GM23338 (cell line): Measurements from ENCODE around the gene ZNF484. TPM values are rescaled to one million over a fixed set of nuclear protein-coding genes. Genes with fewer than 3 reads are reported as not detected.
"Not testable (repeated sequence)": the region's sequence is repeated elsewhere in the genome, so short reads cannot be mapped to it uniquely, and the experiment has no call there.

ENCODE experiments used
- ATAC-seq: fragments of 200-7000 bp; cut with Tn5 transposase; 3 replicates; pipeline ENCODE4 v1.9.1; 2020
- DNase-seq: peaks from one replicate; pipeline ENCODE4 v3.0.0-alpha.2; 2015; ENCODE audit warnings: low spot score
- H2AFZ ChIP-seq: fragments of 200-600 bp; sonication (generic); 2 replicates; pipeline ENCODE4 v1.8.0; 2016; ENCODE audit warnings: antibody characterized with exemption, mild to moderate bottlenecking, moderate library complexity
- H3F3A ChIP-seq: fragments of 200-600 bp; sonication (generic); replicated peaks from 2 replicates; pipeline ENCODE4 v1.8.0; 2017; ENCODE audit warnings: antibody characterized with exemption, mixed run types, low read depth
- H3K27ac ChIP-seq: fragments of 200-600 bp; sonication (generic); 2 replicates; pipeline ENCODE4 v1.6.1; 2016; ENCODE audit warnings: low read depth
- H3K27me3 ChIP-seq: fragments of 200-600 bp; sonication (generic); 2 replicates; pipeline ENCODE4 v1.8.0; 2016; ENCODE audit warnings: mild to moderate bottlenecking, mixed run types, moderate library complexity; ENCODE audit not compliant: insufficient read depth
- H3K36me3 ChIP-seq: fragments of 200-600 bp; sonication (generic); 2 replicates; pipeline ENCODE4 v1.8.0; 2016; ENCODE audit warnings: mild to moderate bottlenecking; ENCODE audit not compliant: insufficient read depth
- H3K4me1 ChIP-seq: fragments of 200-600 bp; sonication (generic); 2 replicates; pipeline ENCODE4 v1.8.0; 2016; ENCODE audit warnings: mild to moderate bottlenecking, moderate library complexity; ENCODE audit not compliant: insufficient read depth
- H3K4me2 ChIP-seq: fragments of 200-600 bp; sonication (generic); 2 replicates; pipeline ENCODE4 v1.7.1; 2017; ENCODE audit warnings: mixed run types
- H3K4me3 ChIP-seq: fragments of 200-600 bp; sonication (generic); 2 replicates; pipeline ENCODE4 v1.6.1; 2016; ENCODE audit warnings: mixed run types
- H3K79me2 ChIP-seq: fragments of 200-600 bp; sonication (generic); replicated peaks from 2 replicates; pipeline ENCODE4 v1.8.0; 2017; ENCODE audit warnings: mild to moderate bottlenecking; ENCODE audit not compliant: insufficient read depth
- H3K9me2 ChIP-seq: fragments of 200-600 bp; sonication (generic); 2 replicates; pipeline ENCODE4 v1.8.0; 2017; ENCODE audit not compliant: insufficient read depth
- H4K20me1 ChIP-seq: fragments of 200-600 bp; sonication (generic); replicated peaks from 2 replicates; pipeline ENCODE4 v1.8.0; 2017; ENCODE audit warnings: mild to moderate bottlenecking; ENCODE audit not compliant: insufficient read depth
- H3K27ac Mint-ChIP-seq: 2 replicates; pipeline ENCODE4 v1.8.0; 2020; ENCODE audit warnings: inconsistent platforms, mild to moderate bottlenecking, moderate library complexity, mixed read lengths
- H3K27me3 Mint-ChIP-seq: 3 replicates; pipeline ENCODE4 v1.8.0; 2022; ENCODE audit warnings: low read depth, mild to moderate bottlenecking, moderate library complexity, mixed read lengths, inconsistent platforms; ENCODE audit not compliant: insufficient read depth, poor library complexity
- H3K36me3 Mint-ChIP-seq: 3 replicates; pipeline ENCODE4 v1.8.0; 2021; ENCODE audit warnings: low read depth, mild to moderate bottlenecking, inconsistent platforms, moderate library complexity, mixed read lengths
- H3K4me1 Mint-ChIP-seq: 3 replicates; pipeline ENCODE4 v1.8.0; 2020; ENCODE audit warnings: mild to moderate bottlenecking, inconsistent platforms, mixed read lengths
- H3K4me3 Mint-ChIP-seq: 3 replicates; pipeline ENCODE4 v1.8.0; 2021; ENCODE audit warnings: moderate library complexity, mild to moderate bottlenecking, inconsistent platforms, mixed read lengths
- H3K9me3 Mint-ChIP-seq: 3 replicates; pipeline ENCODE4 v1.8.0; 2020; ENCODE audit warnings: moderate library complexity, mild to moderate bottlenecking, inconsistent platforms, mixed read lengths
- CREB1 ChIP-seq: fragments of 250-450 bp; sonication (Bioruptor Pico); IDR thresholded peaks from 2 replicates; pipeline ENCODE4 v1.5.0; 2020; ENCODE audit warnings: low read depth, mild to moderate bottlenecking, moderate library complexity
- CTCF ChIP-seq, 2 experiments: fragments of 200-600 bp in 1 of 2; sonication (generic) in 1 of 2; conservative IDR thresholded peaks; 2 replicates each; pipeline versions ENCODE4 v1.5.1 to v1.6.1; 2016 to 2017; ENCODE audit warnings: antibody characterized with exemption in 2 of 2, low read depth in 2 of 2, mild to moderate bottlenecking in 2 of 2, moderate library complexity in 1 of 2
- EZH2 ChIP-seq: fragments of 200-600 bp; sonication (generic); IDR thresholded peaks from one replicate; pipeline ENCODE4 v1.8.0; 2017; ENCODE audit warnings: antibody characterized with exemption, mild to moderate bottlenecking, low read depth; ENCODE audit not compliant: unreplicated experiment
- EZH2phosphoT487 ChIP-seq: fragments of 200-600 bp; sonication (generic); IDR thresholded peaks from one replicate; pipeline ENCODE4 v1.8.1; 2018; ENCODE audit warnings: antibody characterized with exemption; ENCODE audit not compliant: unreplicated experiment
- JUNB ChIP-seq: IDR thresholded peaks from one replicate; pipeline ENCODE4 v1.6.1; 2016; ENCODE audit warnings: antibody characterized with exemption; ENCODE audit not compliant: unreplicated experiment
- NANOG ChIP-seq: IDR thresholded peaks from 2 replicates; pipeline ENCODE4 v1.6.1; 2016; ENCODE audit warnings: antibody characterized with exemption, borderline replicate concordance
- REST ChIP-seq: IDR thresholded peaks from one replicate; pipeline ENCODE4 v1.6.1; 2018; ENCODE audit warnings: antibody characterized with exemption; ENCODE audit not compliant: unreplicated experiment
- STAT1 ChIP-seq: IDR thresholded peaks from one replicate; pipeline ENCODE4 v1.6.1; 2016; ENCODE audit warnings: antibody characterized with exemption; ENCODE audit not compliant: unreplicated experiment
- ZNF114 ChIP-seq: fragments of 250-450 bp; sonication (Bioruptor Pico); IDR thresholded peaks from 2 replicates; pipeline ENCODE4 v1.5.0; 2020; ENCODE audit warnings: mild to moderate bottlenecking, moderate library complexity
- ZNF331 ChIP-seq: fragments of 250-450 bp; sonication (Bioruptor Pico); IDR thresholded peaks from 2 replicates; pipeline ENCODE4 v1.5.0; 2020; ENCODE audit warnings: low read depth, mild to moderate bottlenecking, moderate library complexity
- ZNF462 ChIP-seq: fragments of 250-450 bp; sonication (Bioruptor Pico); IDR thresholded peaks from 2 replicates; pipeline ENCODE4 v1.5.0; 2020; ENCODE audit warnings: mild to moderate bottlenecking, moderate library complexity
- polyA plus RNA-seq: library from polyadenylated mRNA; unstranded; fragments of >200 nt; fragmentation: Nextera tagmentation; extraction: Ambion mirVana; gene quantifications from 2 replicates; pipeline ENCODE4 v1.2.1, GENCODE V29; 2016
- total RNA-seq: library from RNA; depleted of rRNA; stranded (reverse); fragments of >200 nt; shearing (Covaris generic); gene quantifications from 2 replicates; pipeline ENCODE4 v1.2.3, GENCODE V29; 2014

The ZNF484 gene
- total and polyA plus RNA-seq, 2 experiments from 2014 or later = 4.2 to 19.4 TPM

GRCh38 chr9:92905137-92905536, 27.3 kb upstream of the ZNF484 start:
- H3K27me3 ChIP-seq, H3F3A ChIP-seq, H3K36me3 Mint-ChIP-seq, H3K79me2 ChIP-seq, H3K27me3 Mint-ChIP-seq, H4K20me1 ChIP-seq, ATAC-seq, H3K36me3 ChIP-seq, DNase-seq, H3K4me2 ChIP-seq, H3K4me1 ChIP-seq, H3K4me1 Mint-ChIP-seq, H3K4me3 Mint-ChIP-seq, H3K27ac Mint-ChIP-seq, H3K9me2 ChIP-seq: not testable (repeated sequence)
- TF ChIP-seq CTCF (conservative IDR thresholded peaks at IDR 0.05; ENCODE audit: low read depth in 2 of 2) = peak in 1 of 2 experiments; percentile 27; a peak in 1 of 4 replicates
- H2AFZ ChIP-seq = peak overlapping the region; percentile 86
- peak overlapping the region; percentile 16; the same call in 1 of the 2 replicates for H3K27ac ChIP-seq
- H3K9me3 Mint-ChIP-seq = peaks cover 11% of the 10 kb centered on the region
- H3K4me3 ChIP-seq = 0 out of 2 replicates have a peak overlapping the region, but pooled peaks have one; percentile 34

- DNase-seq (no peak), ATAC-seq (no peak)
- no peaks in the 10 kb centered on the region for H3K36me3 ChIP-seq
- Mint-ChIP-seq H3K36me3 (no peaks in the 10 kb centered on the region), H3K27me3 (peaks cover 3% of the 10 kb centered on the region), H3K4me3 (no peak overlapping the region), H3K4me1 (peaks cover under 1% of the 10 kb centered on the region; the same call in 2 of the 3 replicates), H3K27ac (no peak overlapping the region), H3K9me3 (no peaks in the 10 kb centered on the region)
- no peaks in the 10 kb centered on the region for H3F3A ChIP-seq
- H3K79me2 ChIP-seq = no peaks in the 10 kb centered on the region
- H4K20me1 ChIP-seq = 0 out of 2 replicates have a peak, but pooled peaks cover 3% of the 10 kb centered on the region
- H2AFZ ChIP-seq = no peak overlapping the region
- H3K27me3 ChIP-seq = no peaks in the 10 kb centered on the region
- no peaks in the 10 kb centered on the region for H3K4me1 ChIP-seq
- H3K9me2 ChIP-seq = 0 out of 2 replicates have a peak, but pooled peaks cover 5% of the 10 kb centered on the region
- H3K4me3 ChIP-seq = no peak overlapping the region
- H3K4me2 ChIP-seq = no peak overlapping the region
- no peak overlapping the region for H3K27ac ChIP-seq
- no peak for TF ChIP-seq ZNF462
- TF ChIP-seq JUNB = no peak
- TF ChIP-seq EZH2phosphoT487 = no peak
- TF ChIP-seq ZNF114 (CRISPR knock-in tag) = no peak
- no peak for TF ChIP-seq ZNF331 (CRISPR knock-in tag)
- no peak for TF ChIP-seq STAT1
- no peak for TF ChIP-seq EZH2
- TF ChIP-seq NANOG = no peak
- no peak for TF ChIP-seq CREB1 (CRISPR knock-in tag)
- no peak for TF ChIP-seq REST
Measured at GRCh38 chr9:92897323-92897722, 19.5 kb upstream of the ZNF484 start.
